Measurements from ENCODE around the gene MAGEA11. TPM values are rescaled to one million over a fixed set of nuclear protein-coding genes. Genes with fewer than 3 reads are reported as not detected.

MAGEA11 gene
- total RNA-seq, 1 experiment from 2014 or later, result not detected

- DNase-seq (ENCODE audit: low spot score), result no peak
- Histone ChIP-seq H3K4me1 (ENCODE audit: insufficient read depth, low read length, poor library complexity, severe bottlenecking) (no peaks in the 10 kb centered on the region), H3K36me3 (ENCODE audit: insufficient read depth, low read length, poor library complexity, severe bottlenecking) (no peaks in the 10 kb centered on the region), H3K27ac (ENCODE audit: low read depth, low read length, poor library complexity, severe bottlenecking) (no peak overlapping the region), H3K4me3 (ENCODE audit: low read depth, low read length, poor library complexity, severe bottlenecking) (no peak overlapping the region), H3K9me3 (ENCODE audit: low read depth, low read length, poor library complexity, severe bottlenecking) (no peaks in the 10 kb centered on the region), H3K27me3 (replicated peaks; ENCODE audit: insufficient read depth, low read depth, low read length, poor library complexity) (no peaks in the 10 kb centered on the region)
- BruUV-seq (replicated peaks), result no TSS peak
- POLR2A ChIA-PET (ENCODE audit: low non-redundant PET), result no interaction called here
- no peak for TF ChIP-seq EZH2 (IDR thresholded peaks at IDR 0.05; ENCODE audit: borderline replicate concordance, low read depth, low read length, poor library complexity, severe bottlenecking)
- TF ChIP-seq, protein P1, sequence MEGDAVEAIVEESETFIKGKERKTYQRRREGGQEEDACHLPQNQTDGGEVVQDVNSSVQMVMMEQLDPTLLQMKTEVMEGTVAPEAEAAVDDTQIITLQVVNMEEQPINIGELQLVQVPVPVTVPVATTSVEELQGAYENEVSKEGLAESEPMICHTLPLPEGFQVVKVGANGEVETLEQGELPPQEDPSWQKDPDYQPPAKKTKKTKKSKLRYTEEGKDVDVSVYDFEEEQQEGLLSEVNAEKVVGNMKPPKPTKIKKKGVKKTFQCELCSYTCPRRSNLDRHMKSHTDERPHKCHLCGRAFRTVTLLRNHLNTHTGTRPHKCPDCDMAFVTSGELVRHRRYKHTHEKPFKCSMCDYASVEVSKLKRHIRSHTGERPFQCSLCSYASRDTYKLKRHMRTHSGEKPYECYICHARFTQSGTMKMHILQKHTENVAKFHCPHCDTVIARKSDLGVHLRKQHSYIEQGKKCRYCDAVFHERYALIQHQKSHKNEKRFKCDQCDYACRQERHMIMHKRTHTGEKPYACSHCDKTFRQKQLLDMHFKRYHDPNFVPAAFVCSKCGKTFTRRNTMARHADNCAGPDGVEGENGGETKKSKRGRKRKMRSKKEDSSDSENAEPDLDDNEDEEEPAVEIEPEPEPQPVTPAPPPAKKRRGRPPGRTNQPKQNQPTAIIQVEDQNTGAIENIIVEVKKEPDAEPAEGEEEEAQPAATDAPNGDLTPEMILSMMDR (conservative IDR thresholded peaks at IDR 0.05; ENCODE audit: low read depth, low read length), result no peak
- intact Hi-C loops (cut with micrococcal nuclease; ENCODE audit: unreplicated experiment), result no loop called here
- CTCF ChIA-PET, result no interaction called here
Observed at GRCh38 chrX:149715468-149715867, 3.6 kb downstream of the MAGEA11 start.

- no peaks in the 10 kb centered on the region for H3K4me1 ChIP-seq (ENCODE audit: insufficient read depth, low read length, poor library complexity, severe bottlenecking)
- BruUV-seq (replicated peaks), result no TSS peak
- H3K4me3 ChIP-seq (ENCODE audit: low read depth, low read length, poor library complexity, severe bottlenecking), result no peak overlapping the region
- CTCF ChIA-PET, result no interaction called here
- no peaks in the 10 kb centered on the region for H3K36me3 ChIP-seq (ENCODE audit: insufficient read depth, low read length, poor library complexity, severe bottlenecking)
- intact Hi-C loops (cut with micrococcal nuclease; ENCODE audit: unreplicated experiment), result no loop called here
- no peak for DNase-seq (ENCODE audit: low spot score)
- no peak for TF ChIP-seq EZH2 (IDR thresholded peaks at IDR 0.05; ENCODE audit: borderline replicate concordance, low read depth, low read length, poor library complexity, severe bottlenecking)
- TF ChIP-seq, protein P1 (conservative IDR thresholded peaks at IDR 0.05; ENCODE audit: low read depth, low read length), result no peak
- no peaks in the 10 kb centered on the region for H3K9me3 ChIP-seq (ENCODE audit: low read depth, low read length, poor library complexity, severe bottlenecking)
- POLR2A ChIA-PET (ENCODE audit: low non-redundant PET), result no interaction called here
- H3K27me3 ChIP-seq (replicated peaks; ENCODE audit: insufficient read depth, low read depth, low read length, poor library complexity), result no peaks in the 10 kb centered on the region
- no peak overlapping the region for H3K27ac ChIP-seq (ENCODE audit: low read depth, low read length, poor library complexity, severe bottlenecking)
Observed at GRCh38 chrX:149716632-149717031, 4.8 kb downstream of the MAGEA11 start.

DNA sequence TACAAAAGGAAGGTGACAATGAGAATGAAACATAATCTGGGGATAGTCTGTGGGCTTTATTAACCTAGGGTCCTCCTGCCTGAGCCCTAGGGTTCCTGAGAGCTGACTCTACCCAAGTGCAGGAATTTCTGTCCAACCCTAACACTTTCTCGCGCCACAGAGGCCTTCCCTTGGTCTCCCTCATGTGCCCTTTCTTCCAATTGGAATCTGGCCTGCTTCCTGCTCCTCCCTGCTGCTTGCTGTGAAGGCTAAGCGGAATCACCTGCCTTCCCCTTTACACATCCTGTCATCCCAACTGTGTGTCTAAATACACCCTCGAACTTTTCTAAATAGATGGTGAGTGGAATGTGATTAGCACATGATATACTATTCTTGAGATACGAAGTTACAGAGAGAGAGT is 5.9 kb downstream of the MAGEA11 start:
- no TSS peak for BruUV-seq (replicated peaks)
- H3K4me1 ChIP-seq (ENCODE audit: insufficient read depth, low read length, poor library complexity, severe bottlenecking), result no peaks in the 10 kb centered on the region
- H3K27me3 ChIP-seq (replicated peaks; ENCODE audit: insufficient read depth, low read depth, low read length, poor library complexity), result no peaks in the 10 kb centered on the region
- CTCF ChIA-PET, result no interaction called here
- DNase-seq (ENCODE audit: low spot score), result no peak
- intact Hi-C loops (cut with micrococcal nuclease; ENCODE audit: unreplicated experiment), result no loop called here
- H3K9me3 ChIP-seq (ENCODE audit: low read depth, low read length, poor library complexity, severe bottlenecking), result no peaks in the 10 kb centered on the region
- H3K36me3 ChIP-seq (ENCODE audit: insufficient read depth, low read length, poor library complexity, severe bottlenecking), result no peaks in the 10 kb centered on the region
- H3K4me3 ChIP-seq (ENCODE audit: low read depth, low read length, poor library complexity, severe bottlenecking), result no peak overlapping the region
- TF ChIP-seq, protein P1 (conservative IDR thresholded peaks at IDR 0.05; ENCODE audit: low read depth, low read length), result no peak
- no peak for TF ChIP-seq EZH2 (IDR thresholded peaks at IDR 0.05; ENCODE audit: borderline replicate concordance, low read depth, low read length, poor library complexity, severe bottlenecking)
- POLR2A ChIA-PET (ENCODE audit: low non-redundant PET), result no interaction called here
- no peak overlapping the region for H3K27ac ChIP-seq (ENCODE audit: low read depth, low read length, poor library complexity, severe bottlenecking)
